ENCODE results near the gene PM20D1.
"Not testable (repeated sequence)": the region's sequence is repeated elsewhere in the genome, so short reads cannot be mapped to it uniquely, and the experiment has no call there.

GRCh38 chr1:205857501-205857900 lies 7.6 kb upstream of the PM20D1 start:
- TF ChIP-seq CTCF (IDR thresholded peaks at IDR 0.05; ENCODE audit: insufficient read depth, low read length); SPI1 (IDR thresholded peaks at IDR 0.05; ENCODE audit: borderline replicate concordance, low read depth); POLR2AphosphoS5 (IDR thresholded peaks at IDR 0.05; ENCODE audit: low read depth); GABPA (IDR thresholded peaks at IDR 0.05; ENCODE audit: low read depth); REST (IDR thresholded peaks at IDR 0.05; ENCODE audit: insufficient replicate concordance, low read depth): not testable (repeated sequence)

Measured in HL-60 (cell line).